ENCODE results near the gene PCNX4.
"Not testable (repeated sequence)": the region's sequence is repeated elsewhere in the genome, so short reads cannot be mapped to it uniquely, and the experiment has no call there.

The PCNX4 gene

GRCh38 chr14:60091550-60092525 is at the start of gene PCNX4:
Gene PCNX4, plus strand, starts transcription at chr14:60091923. Its CDS starts 15,716 bp downstream, at chr14:60107639.
- DNase-seq, result peak; percentile 96

- peak; percentile 2 for DNase-seq
These were observed 43.7 kb upstream of the PCNX4 start for GRCh38 chr14:60047976-60048375.

- DNase-seq, result peak; percentile 9
These were observed 40.0 kb upstream of the PCNX4 start for GRCh38 chr14:60051721-60052221.

GRCh38 chr14:60058087-60058486 is 33.6 kb upstream of the PCNX4 start:
- DNase-seq, result no peak

GRCh38 chr14:60061371-60061770 is 30.4 kb upstream of the PCNX4 start:
- no peak for DNase-seq

GRCh38 chr14:60064491-60065072 is 27.1 kb upstream of the PCNX4 start:
- DNase-seq, result peak; percentile 52

GRCh38 chr14:60067882-60068281 is 23.8 kb upstream of the PCNX4 start:
- no peak for DNase-seq

GRCh38 chr14:60079723-60080122 is 12.0 kb upstream of the PCNX4 start:
- DNase-seq, result no peak

GRCh38 chr14:60085085-60085484 is 6.6 kb upstream of the PCNX4 start:
- DNase-seq, result no peak

GRCh38 chr14:60085693-60086092 is 6.0 kb upstream of the PCNX4 start:
- DNase-seq, result no peak

- DNase-seq, result no peak
These were observed 4.1 kb upstream of the PCNX4 start for GRCh38 chr14:60087668-60088067.

- DNase-seq, result no peak
These were observed 2.5 kb upstream of the PCNX4 start for GRCh38 chr14:60089221-60089620.

- peak; percentile 27 for DNase-seq
These were observed 731 bp upstream of the PCNX4 start for GRCh38 chr14:60090864-60091519.

GRCh38 chr14:60092526-60092920 is 800 bp downstream of the PCNX4 start:
- peak; percentile 9 for DNase-seq

- no peak for DNase-seq
These were observed 1.4 kb downstream of the PCNX4 start for GRCh38 chr14:60093080-60093479.

- no peak for DNase-seq
These were observed 1.9 kb downstream of the PCNX4 start for GRCh38 chr14:60093606-60094005.

GRCh38 chr14:60094306-60094897 is 2.7 kb downstream of the PCNX4 start:
- DNase-seq, result peak; percentile 19

- no peak for DNase-seq
These were observed 3.5 kb downstream of the PCNX4 start for GRCh38 chr14:60095231-60095630.

- no peak for DNase-seq
These were observed 4.2 kb downstream of the PCNX4 start for GRCh38 chr14:60095781-60096450.

- DNase-seq, result no peak
These were observed 6.3 kb downstream of the PCNX4 start for GRCh38 chr14:60097974-60098373.

GRCh38 chr14:60099855-60100254 is 8.1 kb downstream of the PCNX4 start:
- DNase-seq, result not testable (repeated sequence)

- DNase-seq, result no peak
These were observed 10.1 kb downstream of the PCNX4 start for GRCh38 chr14:60101786-60102185.
